ENCODE results near the gene SLC38A6. TPM values are rescaled to one million over a fixed set of nuclear protein-coding genes. Genes with fewer than 3 reads are reported as not detected.

Gene SLC38A6
- total and polyA plus RNA-seq, 2 experiments from 2014 or later = 11.9 to 23.2 TPM

DNA sequence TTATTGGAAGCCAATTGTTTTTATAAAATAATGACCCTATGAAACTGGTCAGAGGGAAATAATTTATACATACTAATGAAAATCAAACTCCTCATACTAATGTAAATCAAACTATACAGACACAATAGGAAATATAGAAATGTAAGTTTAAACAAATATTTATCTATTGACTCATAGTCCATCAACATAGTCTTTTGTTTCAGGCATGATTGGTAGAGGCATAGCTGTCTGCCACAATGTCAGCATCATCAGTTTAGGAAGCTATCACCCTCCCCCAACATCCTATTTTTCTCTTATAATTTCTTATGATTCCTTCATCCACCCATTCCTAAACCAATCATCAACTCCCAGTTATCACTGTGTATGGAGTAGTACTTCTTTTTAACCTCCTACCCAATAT is 117.7 kb downstream of the SLC38A6 start:
- H3K27ac Mint-ChIP-seq = no peak overlapping the region
- Histone ChIP-seq H4K20me1 (replicated peaks; ENCODE audit: insufficient read depth) (no peaks in the 10 kb centered on the region), H3K79me2 (replicated peaks; ENCODE audit: insufficient read depth) (no peaks in the 10 kb centered on the region), H3K9me2 (ENCODE audit: insufficient read depth) (peaks cover 14% of the 10 kb centered on the region; the same call in 1 of the 2 replicates), H3K4me1 (ENCODE audit: insufficient read depth) (peaks cover 35% of the 10 kb centered on the region), H3K4me3 (no peak overlapping the region), H3K36me3 (ENCODE audit: insufficient read depth) (peaks cover 15% of the 10 kb centered on the region), H3K27ac (ENCODE audit: low read depth) (no peak overlapping the region), H2AFZ (no peak overlapping the region), H3K27me3 (ENCODE audit: insufficient read depth) (no peaks in the 10 kb centered on the region), H3F3A (replicated peaks; ENCODE audit: low read depth) (no peaks in the 10 kb centered on the region), H3K4me2 (no peak overlapping the region)
- H3K4me3 Mint-ChIP-seq = no peak overlapping the region
- peaks cover 15% of the 10 kb centered on the region for H3K27me3 Mint-ChIP-seq (ENCODE audit: insufficient read depth, low read depth, poor library complexity)
- no peak for TF ChIP-seq ETS1 (IDR thresholded peaks at IDR 0.05)
- no peak for TF ChIP-seq JUNB (IDR thresholded peaks at IDR 0.05; ENCODE audit: unreplicated experiment)
- no peak for TF ChIP-seq ZNF114 (CRISPR knock-in tag; IDR thresholded peaks at IDR 0.05)
- TF ChIP-seq, protein P1, sequence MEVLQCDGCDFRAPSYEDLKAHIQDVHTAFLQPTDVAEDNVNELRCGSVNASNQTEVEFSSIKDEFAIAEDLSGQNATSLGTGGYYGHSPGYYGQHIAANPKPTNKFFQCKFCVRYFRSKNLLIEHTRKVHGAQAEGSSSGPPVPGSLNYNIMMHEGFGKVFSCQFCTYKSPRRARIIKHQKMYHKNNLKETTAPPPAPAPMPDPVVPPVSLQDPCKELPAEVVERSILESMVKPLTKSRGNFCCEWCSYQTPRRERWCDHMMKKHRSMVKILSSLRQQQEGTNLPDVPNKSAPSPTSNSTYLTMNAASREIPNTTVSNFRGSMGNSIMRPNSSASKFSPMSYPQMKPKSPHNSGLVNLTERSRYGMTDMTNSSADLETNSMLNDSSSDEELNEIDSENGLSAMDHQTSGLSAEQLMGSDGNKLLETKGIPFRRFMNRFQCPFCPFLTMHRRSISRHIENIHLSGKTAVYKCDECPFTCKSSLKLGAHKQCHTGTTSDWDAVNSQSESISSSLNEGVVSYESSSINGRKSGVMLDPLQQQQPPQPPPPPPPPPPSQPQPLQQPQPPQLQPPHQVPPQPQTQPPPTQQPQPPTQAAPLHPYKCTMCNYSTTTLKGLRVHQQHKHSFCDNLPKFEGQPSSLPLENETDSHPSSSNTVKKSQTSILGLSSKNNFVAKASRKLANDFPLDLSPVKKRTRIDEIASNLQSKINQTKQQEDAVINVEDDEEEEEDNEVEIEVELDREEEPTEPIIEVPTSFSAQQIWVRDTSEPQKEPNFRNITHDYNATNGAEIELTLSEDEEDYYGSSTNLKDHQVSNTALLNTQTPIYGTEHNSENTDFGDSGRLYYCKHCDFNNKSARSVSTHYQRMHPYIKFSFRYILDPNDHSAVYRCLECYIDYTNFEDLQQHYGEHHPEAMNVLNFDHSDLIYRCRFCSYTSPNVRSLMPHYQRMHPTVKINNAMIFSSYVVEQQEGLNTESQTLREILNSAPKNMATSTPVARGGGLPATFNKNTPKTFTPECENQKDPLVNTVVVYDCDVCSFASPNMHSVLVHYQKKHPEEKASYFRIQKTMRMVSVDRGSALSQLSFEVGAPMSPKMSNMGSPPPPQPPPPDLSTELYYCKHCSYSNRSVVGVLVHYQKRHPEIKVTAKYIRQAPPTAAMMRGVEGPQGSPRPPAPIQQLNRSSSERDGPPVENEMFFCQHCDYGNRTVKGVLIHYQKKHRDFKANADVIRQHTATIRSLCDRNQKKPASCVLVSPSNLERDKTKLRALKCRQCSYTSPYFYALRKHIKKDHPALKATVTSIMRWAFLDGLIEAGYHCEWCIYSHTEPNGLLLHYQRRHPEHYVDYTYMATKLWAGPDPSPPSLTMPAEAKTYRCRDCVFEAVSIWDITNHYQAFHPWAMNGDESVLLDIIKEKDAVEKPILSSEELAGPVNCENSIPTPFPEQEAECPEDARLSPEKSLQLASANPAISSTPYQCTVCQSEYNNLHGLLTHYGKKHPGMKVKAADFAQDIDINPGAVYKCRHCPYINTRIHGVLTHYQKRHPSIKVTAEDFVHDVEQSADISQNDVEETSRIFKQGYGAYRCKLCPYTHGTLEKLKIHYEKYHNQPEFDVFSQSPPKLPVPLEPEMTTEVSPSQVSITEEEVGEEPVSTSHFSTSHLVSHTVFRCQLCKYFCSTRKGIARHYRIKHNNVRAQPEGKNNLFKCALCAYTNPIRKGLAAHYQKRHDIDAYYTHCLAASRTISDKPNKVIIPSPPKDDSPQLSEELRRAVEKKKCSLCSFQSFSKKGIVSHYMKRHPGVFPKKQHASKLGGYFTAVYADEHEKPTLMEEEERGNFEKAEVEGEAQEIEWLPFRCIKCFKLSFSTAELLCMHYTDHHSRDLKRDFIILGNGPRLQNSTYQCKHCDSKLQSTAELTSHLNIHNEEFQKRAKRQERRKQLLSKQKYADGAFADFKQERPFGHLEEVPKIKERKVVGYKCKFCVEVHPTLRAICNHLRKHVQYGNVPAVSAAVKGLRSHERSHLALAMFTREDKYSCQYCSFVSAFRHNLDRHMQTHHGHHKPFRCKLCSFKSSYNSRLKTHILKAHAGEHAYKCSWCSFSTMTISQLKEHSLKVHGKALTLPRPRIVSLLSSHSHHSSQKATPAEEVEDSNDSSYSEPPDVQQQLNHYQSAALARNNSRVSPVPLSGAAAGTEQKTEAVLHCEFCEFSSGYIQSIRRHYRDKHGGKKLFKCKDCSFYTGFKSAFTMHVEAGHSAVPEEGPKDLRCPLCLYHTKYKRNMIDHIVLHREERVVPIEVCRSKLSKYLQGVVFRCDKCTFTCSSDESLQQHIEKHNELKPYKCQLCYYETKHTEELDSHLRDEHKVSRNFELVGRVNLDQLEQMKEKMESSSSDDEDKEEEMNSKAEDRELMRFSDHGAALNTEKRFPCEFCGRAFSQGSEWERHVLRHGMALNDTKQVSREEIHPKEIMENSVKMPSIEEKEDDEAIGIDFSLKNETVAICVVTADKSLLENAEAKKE (CRISPR knock-in tag; IDR thresholded peaks at IDR 0.05) = no peak
- TF ChIP-seq STAT1 (IDR thresholded peaks at IDR 0.05; ENCODE audit: unreplicated experiment) = no peak
- TF ChIP-seq REST (IDR thresholded peaks at IDR 0.05; ENCODE audit: unreplicated experiment) = no peak
- no peak for TF ChIP-seq CREB1 (CRISPR knock-in tag; IDR thresholded peaks at IDR 0.05; ENCODE audit: low read depth)
- TF ChIP-seq ZNF331 (CRISPR knock-in tag; IDR thresholded peaks at IDR 0.05; ENCODE audit: low read depth) = no peak
- no peak for TF ChIP-seq CTCF (conservative IDR thresholded peaks at IDR 0.05; ENCODE audit: low read depth in 2 of 2)
- no peak for TF ChIP-seq EZH2 (IDR thresholded peaks at IDR 0.05; ENCODE audit: low read depth, unreplicated experiment)
- TF ChIP-seq POLR2AphosphoS5 (IDR thresholded peaks at IDR 0.05; ENCODE audit: low read depth) = no peak
- H3K36me3 Mint-ChIP-seq (ENCODE audit: low read depth) = peaks cover 41% of the 10 kb centered on the region
- ATAC-seq (no peak), DNase-seq (ENCODE audit: low spot score) (no peak)
- peaks cover 53% of the 10 kb centered on the region for H3K9me3 Mint-ChIP-seq
- peaks cover 34% of the 10 kb centered on the region for H3K4me1 Mint-ChIP-seq
